D721Med (cell line): ENCODE data around the gene YOD1.

Experiments
- DNase-seq: peaks from one replicate; pipeline ENCODE4 v3.0.0; 2011; ENCODE audit warnings: low spot score; ENCODE audit not compliant: insufficient read length
- FAIRE-seq: peaks from 2 replicates; lab custom pipeline; 2011; peaks lifted over from hg19 to GRCh38; lab: Jason Lieb, UNC
- CTCF ChIP-seq: IDR thresholded peaks from 2 replicates; pipeline ENCODE4 v1.5.1; 2012; ENCODE audit warnings: mild to moderate bottlenecking, control low read depth; ENCODE audit not compliant: insufficient read depth; ENCODE audit errors: missing control alignments

Gene YOD1

GRCh38 chr1:207055386-207056001 lies 4.5 kb upstream of the YOD1 start:
- no peak for TF ChIP-seq CTCF
- FAIRE-seq (no peak), DNase-seq (no peak)

DNA sequence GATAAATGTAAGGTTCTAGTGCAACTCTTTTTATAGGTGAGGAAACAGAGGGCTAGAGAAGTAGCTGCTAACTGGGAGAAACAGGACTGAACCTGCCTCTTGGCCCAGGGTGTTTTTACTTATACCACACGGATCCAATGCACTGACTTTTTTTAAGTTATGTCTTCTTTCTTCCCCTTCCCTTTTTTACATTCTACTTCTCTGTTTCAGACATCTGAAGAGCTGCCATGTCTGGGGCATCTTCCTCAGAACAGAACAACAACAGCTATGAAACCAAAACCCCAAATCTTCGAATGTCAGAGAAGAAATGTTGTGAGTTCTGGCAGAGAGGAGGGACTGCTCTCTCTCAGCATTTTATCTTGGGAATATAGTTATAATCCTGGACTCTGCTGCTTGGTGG lies 3.5 kb upstream of the YOD1 start:
- FAIRE-seq = no peak
- no peak for DNase-seq
- TF ChIP-seq CTCF = no peak

GRCh38 chr1:207052911-207053769 lies 2.1 kb upstream of the YOD1 start, which contains the start of gene PFKFB2:
PFKFB2 (plus strand) TSS chr1:207053275; CDS start chr1:207054718, 1,443 bp downstream.
- no peak for FAIRE-seq
- TF ChIP-seq CTCF = no peak
- peak; percentile 92 for DNase-seq

GRCh38 chr1:207050480-207051190 lies 373 bp downstream of the YOD1 start:
- TF ChIP-seq CTCF = no peak
- FAIRE-seq (no peak), DNase-seq (peak; percentile 48)

- TF ChIP-seq CTCF = peak; percentile 82
- DNase-seq = no peak
- FAIRE-seq = no peak
Observed at GRCh38 chr1:207049974-207050391, 1.0 kb downstream of the YOD1 start.

GRCh38 chr1:207049514-207049913 lies 1.5 kb downstream of the YOD1 start:
- no peak for TF ChIP-seq CTCF
- FAIRE-seq (no peak), DNase-seq (no peak)
